GM21423 (cell line): Measurements from ENCODE around the gene POU2F3.

ENCODE experiments used
- ATAC-seq: cut with Tn5 transposase; IDR thresholded peaks from one replicate; pipeline ENCODE4 v1.9.1; 2021; ENCODE audit warnings: mild to moderate bottlenecking, moderate library complexity; ENCODE audit not compliant: unreplicated experiment

Gene POU2F3

DNA sequence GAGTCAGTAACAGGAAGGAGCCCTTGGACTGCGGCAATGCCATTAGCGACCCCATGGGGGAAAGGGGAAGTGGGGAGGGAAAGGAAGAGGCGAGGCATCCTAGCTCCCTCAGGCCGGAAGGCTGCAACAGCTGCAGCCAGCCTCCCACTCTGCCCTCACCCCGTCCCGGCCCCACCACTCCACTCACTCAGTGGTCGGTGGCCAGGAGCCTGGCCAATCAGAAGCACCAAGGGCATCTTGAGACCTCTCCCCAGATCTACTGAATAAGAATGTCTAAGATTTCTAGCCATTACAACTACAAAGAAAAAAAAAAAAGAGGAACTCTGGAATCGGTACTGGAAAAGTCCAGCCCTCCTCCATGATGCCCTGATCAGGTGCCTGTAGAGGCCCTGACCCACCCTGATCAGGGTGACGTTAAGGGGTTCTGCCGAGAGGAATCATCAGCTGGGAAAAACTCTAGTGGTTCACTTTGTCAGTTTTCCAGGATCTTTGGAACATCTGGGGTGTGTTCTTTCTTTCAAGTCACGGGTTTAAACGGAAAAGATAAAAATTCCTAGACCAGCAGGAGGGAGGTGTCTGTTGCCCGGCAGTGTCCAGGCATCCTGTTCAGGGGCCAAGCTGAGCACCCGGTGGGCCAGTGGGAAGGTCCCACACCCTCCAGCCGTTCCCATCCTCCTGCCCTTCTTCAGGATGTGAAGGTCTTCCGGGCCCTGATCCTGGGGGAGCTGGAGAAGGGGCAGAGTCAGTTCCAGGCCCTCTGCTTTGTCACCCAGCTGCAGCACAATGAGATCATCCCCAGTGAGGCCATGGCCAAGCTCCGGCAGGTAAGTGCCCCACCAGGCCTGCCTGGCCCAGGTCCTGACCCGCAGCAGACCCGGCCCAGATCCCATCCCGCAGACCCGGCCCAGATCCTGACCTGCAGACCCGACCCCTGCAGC lies 14.7 kb upstream of the POU2F3 start:
- no peak for ATAC-seq

DNA sequence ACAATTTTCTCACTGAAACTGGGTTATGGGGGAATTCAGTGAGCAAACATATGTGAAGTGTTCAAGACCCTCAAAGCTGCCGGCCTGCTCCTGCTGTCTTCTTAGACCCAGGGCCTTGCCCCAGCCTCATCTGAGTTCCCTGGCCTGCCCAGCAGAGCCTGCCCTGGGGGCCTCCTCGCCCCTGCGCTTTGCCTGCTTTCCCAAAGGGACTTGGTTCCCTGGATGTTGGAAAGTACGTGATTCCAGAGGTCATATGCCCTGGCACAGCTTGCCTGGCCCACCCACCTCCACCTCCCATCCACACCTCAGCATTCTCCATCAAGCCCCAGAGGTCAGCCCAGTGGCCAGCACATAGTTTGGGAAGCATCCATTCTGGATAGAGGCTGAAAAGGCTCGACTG lies 13.7 kb upstream of the POU2F3 start:
- ATAC-seq, result no peak

DNA sequence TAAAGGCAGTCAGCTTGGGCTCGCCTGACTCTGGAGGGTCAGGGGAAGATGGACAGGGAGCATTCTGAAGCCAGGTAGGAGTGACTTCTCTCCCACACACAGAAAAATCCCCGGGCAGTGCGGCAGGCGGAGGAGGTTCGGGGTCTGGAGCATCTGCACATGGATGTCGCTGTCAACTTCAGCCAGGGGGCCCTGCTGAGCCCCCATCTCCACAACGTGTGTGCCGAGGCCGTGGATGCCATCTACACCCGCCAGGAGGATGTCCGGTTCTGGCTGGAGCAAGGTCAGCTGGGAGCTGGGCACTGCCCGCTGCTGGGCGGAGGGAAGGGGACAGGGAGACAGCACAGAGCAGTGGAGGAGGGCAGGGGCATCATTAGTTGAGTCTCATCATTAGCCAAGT lies 13.2 kb upstream of the POU2F3 start:
- no peak for ATAC-seq

DNA sequence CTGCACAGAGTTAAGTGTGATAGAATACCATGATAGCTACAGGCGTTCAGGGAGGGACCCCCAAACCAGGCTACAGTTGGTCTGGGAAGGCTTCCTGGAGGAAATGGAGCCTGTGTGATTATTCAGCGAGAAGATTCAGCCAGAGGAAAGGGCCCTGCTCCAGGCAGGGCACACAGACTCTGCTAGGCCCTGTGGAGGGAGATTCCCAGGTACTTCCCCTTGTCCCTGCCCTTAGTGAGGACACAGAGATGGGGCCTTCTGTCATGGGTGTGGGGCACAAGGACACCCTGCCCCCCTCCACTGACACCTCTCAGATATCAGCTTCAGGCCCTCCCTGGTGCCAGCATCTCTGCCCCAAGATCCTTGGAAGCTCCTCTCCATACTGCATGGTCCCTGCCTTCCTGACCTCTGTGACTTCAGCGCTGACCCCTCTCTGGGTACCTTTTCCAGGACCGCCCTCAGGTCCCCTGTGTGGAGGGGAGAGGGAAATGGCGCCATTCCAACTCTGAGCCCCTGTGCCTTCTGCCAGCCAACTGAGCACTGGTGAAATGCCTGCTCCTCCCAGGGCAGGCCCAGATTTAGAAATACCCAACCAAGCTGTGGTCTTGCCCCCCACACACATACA lies 12.6 kb upstream of the POU2F3 start:
- ATAC-seq, result no peak

DNA sequence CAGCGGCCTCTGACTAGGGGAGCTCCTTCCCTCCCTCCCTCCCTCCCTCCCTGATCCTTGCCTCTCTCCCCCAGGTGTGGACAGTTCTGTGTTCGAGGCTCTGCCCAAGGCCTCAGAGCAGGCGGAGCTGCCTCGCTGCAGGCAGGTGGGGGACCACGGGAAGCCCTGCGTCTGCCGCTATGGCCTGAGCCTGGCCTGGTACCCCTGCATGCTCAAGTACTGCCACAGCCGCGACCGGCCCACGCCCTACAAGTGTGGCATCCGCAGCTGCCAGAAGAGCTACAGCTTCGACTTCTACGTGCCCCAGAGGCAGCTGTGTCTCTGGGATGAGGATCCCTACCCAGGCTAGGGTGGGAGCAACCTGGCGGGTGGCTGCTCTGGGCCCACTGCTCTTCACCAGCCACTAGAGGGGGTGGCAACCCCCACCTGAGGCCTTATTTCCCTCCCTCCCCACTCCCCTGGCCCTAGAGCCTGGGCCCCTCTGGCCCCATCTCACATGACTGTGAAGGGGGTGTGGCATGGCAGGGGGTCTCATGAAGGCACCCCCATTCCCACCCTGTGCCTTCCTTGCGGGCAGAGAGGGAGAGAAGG lies 11.1 kb upstream of the POU2F3 start:
- no peak for ATAC-seq

DNA sequence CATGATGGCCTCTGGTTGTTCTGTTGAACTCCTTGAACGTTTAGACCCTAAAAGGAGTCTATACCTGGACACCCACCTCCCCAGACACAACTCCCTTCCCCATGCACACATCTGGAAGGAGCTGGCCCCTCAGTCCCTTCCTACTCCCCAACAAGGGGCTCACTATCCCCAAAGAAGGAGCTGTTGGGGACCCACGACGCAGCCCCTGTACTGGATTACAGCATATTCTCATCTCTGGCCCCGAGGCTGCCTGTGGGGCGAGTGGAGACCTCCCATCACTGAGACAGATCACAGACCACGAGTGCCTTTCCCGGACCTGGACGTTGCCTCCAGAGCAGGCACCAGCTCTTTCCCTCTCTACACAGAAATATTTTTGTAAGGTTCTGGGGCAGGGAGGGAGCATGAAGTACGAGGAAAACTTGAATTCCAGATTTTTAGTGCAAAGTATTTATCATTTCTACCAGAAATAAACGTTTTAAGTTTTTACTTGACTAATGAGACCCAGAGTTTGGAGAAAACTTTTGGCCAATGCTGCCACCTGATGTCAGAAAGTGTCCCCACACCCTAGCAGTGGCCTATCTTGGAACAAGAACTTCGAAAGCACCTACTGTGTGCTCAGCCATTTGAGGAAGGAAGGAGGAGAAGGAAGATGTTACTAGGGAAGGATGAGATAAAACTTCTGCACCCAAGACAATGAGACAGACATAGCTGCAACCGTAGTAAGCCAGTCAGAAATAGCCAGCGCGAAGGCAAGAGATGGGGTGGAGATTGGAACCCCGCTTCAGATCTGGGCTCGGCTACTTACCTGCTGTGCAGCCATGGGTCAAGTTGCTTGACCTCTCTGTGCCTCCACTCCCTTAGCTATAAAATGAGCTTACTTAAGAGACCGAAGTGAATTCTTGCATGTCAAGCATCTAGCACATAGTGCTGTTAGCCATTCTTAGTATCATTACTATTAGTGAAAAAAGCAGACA lies 10.2 kb upstream of the POU2F3 start:
- ATAC-seq, result no peak

DNA sequence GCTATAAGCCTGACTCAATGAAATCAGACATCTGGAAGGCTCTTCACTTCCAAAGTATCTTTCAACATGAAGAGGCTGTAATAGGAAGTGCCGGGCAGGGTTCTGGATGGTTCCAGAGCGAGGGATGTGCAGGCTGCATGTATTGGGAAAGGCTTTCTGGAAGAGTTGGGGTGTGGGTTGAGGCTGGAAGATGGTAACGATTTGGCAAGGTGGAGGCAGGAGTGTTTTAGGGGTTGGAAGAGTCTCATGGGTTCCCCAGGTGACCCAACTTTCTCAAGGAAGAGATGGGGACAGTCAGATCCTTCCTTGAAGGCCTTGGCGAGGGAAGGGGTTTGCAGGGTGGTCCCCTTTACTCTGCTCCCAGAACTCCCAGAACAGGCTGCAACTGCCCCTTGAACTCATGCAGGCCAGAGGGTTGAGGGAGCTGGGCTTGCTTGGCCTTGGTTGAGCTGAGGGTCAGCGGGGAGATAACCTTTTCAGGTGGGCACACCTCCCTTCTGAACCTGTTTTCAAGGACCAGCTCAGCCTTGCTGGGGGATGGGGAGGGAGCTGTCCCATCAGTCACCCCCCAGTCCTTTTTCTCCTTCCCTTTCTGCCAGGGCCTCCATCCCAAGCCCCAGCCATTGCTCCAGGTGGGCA lies 9.4 kb upstream of the POU2F3 start:
- no peak for ATAC-seq

DNA sequence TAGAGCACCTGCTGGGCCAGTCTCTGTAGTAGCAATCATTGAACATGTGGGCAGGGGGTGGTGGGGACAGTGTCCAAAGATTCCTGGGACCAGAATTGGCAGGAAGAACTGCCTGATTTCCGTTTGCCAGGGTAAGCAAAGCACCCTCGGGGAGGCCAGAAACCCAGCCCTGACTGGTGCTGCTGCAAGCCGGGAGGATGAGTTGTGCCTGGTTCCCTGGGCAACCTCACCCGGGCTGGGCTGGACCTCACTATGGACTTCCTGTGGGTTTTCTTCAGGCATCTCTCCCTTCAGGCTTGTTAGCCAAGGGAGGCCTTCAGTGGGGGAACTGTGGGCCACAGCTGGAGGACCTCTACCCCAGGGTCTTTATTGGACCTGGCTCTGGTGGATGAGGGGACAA lies 8.0 kb upstream of the POU2F3 start:
- ATAC-seq, result no peak

DNA sequence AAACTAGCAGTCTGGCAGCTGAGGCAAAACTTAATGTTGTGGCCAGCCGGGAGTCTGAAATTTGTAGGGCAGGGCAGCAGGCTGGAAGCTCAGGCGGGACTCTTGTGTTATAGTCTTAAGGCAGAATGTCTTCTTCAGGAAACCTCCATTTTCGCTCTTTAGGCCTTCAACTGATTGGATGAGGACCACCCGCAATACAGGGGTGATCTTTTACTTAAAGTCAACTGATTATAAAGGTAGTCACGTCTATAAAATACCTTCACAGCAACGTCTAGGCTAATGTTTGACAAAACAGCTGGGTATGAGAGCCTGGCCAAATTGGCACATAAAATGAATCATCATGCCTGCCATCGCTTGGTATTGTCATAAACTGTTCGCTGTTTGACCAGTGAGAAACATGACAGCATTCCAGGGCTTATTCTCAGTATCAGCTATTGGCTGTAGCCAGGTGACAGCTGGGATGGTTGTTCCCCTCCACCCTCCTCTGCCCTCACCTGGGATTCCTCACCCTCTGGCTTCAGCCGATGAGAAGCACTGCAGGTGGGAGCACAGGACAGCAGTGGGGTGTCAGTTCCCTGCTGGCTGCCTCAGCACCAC lies 6.6 kb upstream of the POU2F3 start:
- ATAC-seq, result no peak

DNA sequence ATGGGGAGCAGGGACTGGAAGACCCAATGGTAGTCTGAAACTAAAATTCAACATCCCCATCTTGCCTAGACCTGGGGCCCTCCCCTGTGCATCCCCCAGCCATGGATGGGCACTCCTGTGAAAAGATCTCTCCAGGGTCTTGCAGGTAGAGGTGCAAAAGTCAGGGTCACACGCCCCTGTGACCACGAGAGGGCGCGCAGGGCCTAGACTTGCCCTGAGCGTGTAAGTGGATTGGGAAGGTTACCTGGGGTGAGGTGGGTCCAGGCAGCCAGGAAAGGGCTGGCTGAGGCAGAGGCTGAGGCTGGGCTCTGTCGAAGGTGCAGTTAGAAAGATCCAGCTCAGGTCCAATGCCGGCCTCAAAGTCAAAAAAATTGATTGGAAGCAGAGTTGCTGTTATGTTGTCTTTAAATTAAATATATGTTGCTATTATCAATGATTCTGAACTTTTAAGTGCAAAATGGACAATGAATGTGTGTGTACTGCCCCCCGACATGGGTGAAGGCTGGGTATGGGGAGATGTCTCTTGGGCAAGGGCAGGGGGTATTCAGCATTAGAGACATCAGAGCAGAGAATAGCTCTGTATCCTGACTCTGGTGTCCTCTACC lies 4.8 kb upstream of the POU2F3 start:
- ATAC-seq, result no peak

DNA sequence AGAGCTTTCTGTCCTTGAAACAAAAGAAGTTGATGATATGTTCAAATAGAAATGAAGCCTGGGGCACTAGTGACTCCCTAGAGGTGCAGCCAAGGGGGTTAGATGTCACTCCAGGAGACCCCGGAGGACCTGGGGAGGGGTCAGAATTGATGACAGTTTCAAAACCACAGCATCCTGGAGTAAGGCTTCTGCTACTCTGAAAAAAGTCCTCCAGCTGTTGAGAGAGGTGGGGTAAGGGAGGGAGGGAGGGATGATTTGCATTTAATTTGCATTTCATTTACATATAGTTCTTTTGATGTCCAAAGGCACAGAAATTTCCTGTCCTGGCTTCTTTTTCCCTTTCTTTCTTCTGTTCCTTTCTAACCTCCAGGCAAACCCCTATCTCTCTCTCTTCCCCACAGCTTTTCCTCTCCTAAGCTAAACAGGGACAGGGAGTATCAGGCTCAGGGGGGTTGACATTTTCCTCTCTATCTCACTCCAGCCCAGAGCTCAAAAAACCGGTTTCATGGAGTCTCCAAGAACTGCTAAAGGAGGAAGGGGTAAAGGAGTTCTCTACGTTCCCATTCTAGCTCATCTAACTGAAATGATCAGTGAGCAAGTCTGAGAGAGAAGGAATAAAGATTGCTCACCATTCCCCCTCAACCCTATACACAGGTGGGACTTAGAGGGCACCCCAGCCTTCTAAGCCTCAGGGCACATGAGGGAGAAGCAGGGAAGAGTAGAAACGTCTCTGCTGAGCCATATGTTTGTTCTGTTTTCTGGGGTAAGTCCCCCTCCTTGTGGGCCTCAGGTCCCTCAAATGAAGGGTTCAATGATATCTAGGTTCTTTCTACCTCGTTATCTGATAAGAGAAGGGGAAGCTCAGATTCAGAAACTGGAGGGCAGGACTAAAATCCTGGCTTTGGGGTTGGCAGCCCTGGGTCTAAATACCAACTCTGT lies 3.5 kb upstream of the POU2F3 start:
- no peak for ATAC-seq

DNA sequence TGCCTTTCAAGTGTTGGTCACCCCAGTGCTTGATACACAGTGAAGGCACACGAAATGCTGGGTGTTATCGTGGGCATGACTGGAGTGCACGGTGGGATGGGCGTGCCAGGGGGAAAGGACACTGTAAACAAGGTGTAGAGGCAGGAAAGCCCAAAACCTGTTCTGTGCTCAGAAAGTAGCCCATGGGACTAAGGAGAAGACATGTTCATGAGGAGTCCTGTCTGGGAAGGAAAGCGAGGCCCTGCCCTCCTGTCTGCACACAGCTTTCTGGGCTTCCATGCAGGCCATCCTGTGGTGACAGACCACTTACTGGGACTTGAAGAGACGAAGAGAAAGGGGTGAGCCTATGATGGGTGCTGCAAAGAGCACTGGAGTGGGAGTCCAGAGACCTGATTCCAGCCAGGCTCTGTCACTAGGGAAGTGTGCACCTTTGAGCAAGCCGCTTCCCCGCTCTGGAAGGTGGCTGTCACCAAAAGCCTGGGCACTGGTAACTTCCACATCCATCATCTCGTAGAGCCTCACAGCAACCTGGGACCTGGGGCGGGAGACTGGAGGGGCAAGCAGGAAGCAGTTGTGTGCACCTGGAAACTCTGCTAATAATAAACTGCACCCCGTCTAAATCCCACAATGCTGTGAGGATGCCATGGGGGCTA lies 846 bp upstream of the POU2F3 start:
- ATAC-seq, result no peak

DNA sequence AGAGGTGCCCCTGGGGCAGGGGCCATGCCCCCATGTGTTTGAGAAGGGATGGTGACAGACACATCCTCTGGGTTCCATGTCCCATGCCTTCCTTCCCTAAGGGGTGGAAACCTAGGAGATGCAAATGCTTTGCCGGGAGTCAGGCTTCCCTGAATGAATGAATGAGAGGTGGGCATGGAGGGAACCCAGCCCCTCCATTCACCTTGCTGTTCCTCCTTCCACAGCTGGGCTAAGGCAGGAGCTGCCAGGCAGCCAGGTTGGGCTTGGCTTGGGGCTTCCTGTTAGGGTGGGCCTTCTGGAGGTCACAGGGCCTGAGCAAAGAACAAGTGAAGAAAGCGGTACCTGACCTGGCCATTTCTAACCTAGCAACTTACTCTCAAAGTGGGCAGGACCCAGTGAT lies 926 bp downstream of the POU2F3 start:
- no peak for ATAC-seq

DNA sequence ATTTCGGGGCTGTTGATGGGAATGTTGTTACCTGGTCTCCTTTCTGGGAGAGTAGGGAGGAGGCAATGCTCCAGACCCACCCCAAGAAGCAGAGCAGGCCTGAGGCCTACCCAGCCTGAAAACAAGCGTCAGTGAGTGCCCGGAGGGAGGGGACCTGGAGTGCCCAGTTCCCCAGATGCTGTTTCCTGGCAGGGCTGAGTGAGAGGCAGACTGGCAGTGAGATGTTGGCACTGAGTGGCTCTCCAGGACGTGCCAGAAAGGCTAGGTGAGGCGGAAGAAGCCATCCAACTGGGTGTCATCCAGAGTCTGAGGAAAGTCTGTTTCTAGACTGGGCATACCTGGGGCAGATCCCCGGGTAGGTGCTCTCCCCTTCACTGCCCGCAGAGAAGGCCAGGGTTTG lies 1.3 kb downstream of the POU2F3 start:
- ATAC-seq, result no peak

DNA sequence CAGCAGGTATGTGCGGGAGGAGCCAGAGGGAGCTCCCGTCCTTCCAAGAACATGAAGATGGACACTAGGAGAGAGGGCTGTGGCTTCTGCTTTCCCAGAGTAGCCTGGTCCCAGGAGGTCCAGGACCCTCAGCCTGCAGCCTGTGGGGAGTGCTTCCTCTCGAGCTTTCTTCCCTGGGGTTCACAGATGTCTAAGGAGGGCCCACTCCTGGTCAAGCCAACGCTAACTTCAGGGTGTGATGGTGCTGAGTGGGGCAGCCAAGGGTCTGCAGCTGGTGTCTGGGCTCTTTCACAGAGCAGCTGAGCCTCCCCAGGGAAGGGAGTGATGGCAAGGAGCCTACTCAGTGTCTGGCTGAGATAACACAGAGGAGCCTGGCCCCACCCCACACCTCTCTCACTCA lies 3.3 kb downstream of the POU2F3 start:
- ATAC-seq, result no peak

DNA sequence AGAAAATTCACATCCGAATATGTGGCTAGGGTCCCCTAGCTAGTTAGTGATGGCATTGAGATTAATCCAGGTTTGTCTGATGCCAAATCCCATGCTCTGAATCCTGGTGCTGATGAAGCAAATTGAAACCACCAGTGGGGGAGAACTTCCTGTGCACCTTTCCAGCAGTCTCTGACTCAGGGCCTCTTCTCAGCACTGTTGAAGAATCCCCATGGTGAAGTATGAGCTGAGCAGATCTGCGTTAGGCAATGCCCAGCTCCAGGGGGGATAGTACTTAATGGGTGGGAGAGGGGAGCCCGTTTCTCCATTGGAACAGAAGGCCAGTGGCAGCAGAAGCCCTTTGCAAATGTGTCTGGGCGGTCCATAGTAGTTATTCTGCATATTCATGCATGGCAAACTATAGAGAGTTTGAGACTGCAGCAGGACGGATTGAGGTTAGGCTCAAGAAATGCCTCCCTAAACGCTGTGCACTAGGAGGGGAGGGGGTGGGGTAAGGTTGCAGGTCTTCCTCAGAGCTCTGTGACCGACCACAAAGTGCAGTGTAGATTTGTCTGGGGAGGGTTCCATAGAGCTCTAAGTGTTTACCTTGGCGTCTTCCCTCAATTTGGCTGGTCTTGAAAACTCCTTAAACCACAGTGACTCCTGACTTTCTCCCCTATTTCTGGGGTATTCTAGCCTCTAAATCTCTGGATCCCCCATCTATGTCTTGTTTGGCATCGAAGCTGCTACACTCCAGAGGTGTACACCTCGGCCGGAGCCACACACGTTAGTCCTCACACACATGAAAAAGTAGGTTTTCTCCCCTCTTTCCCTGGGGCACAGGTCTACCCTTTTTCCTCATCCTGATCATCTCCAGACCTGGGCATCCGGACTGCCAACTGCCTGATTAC lies 4.8 kb downstream of the POU2F3 start:
- ATAC-seq, result no peak

DNA sequence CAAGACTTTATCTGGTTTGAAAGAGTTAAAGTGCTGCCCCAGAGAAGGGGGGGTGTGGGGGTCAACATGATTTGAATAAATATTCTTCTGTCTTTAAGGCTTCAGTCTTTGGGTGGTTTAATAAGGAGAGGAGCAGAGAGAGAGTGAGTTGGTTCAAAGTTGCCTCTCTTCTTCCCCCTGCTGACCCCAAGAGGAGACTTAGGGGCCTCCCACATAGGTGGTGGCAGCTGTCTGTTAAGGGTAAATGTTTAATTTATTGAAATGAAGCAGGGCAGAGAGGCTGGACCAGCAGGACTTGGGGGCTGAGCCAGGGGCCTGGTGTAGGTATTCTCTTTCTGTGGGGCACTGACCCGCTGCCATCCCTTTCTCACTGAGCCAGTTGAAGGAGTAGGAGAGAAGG lies 5.5 kb downstream of the POU2F3 start:
- ATAC-seq, result no peak
